IMR-90 (cell line): Measurements from ENCODE around the gene RXFP1. TPM values are rescaled to one million over a fixed set of nuclear protein-coding genes. Genes with fewer than 3 reads are reported as not detected.

ENCODE experiments used
- ATAC-seq: fragments of 200-7000 bp; cut with Tn5 transposase; 2 replicates; pipeline ENCODE4 v1.9.1; 2020; ENCODE audit warnings: low read depth, mild to moderate bottlenecking, moderate library complexity
- BruUV-seq: library from RNA; stranded (reverse); fragments of 400-500 nt; replicated peaks from 2 replicates; lab custom pipeline; 2021; lab: Mats Ljungman, UMichigan
- CTCF ChIA-PET: fragments of 300-600 bp; formaldehyde crosslinking; extraction: SDS; loops from one replicate; lab custom pipeline; 2021; ENCODE audit warnings: antibody characterized with exemption; lab: Yijun Ruan, JAX
- POLR2A ChIA-PET: fragments of 300-600 bp; sonication (Branson Sonifier 250); formaldehyde crosslinking; loops from one replicate; lab custom pipeline; 2022; ENCODE audit warnings: antibody characterized with exemption; ENCODE audit not compliant: unreplicated experiment; lab: Charles Lee
- DNase-seq: peaks from one replicate; pipeline ENCODE4 v3.0.0; 2013
- H2AFZ ChIP-seq: replicated peaks from 2 replicates; pipeline ENCODE3; 2013; ENCODE audit warnings: low read length, mild to moderate bottlenecking; ENCODE audit not compliant: poor library complexity
- H2AK5ac ChIP-seq: 2 replicates; pipeline ENCODE4 v1.6.1; 2013; ENCODE audit warnings: low read depth, low read length, inconsistent platforms
- H2AK9ac ChIP-seq: replicated peaks from 2 replicates; pipeline ENCODE3; 2013; ENCODE audit warnings: mild to moderate bottlenecking, low read depth, low read length, moderate library complexity; ENCODE audit not compliant: poor library complexity
- H2BK120ac ChIP-seq: 2 replicates; pipeline ENCODE4 v1.6.1; 2013; ENCODE audit warnings: low read depth, low read length, inconsistent platforms
- H2BK15ac ChIP-seq: 3 replicates; pipeline ENCODE4 v1.6.1; 2013; ENCODE audit warnings: low read depth, low read length, inconsistent platforms
- H2BK20ac ChIP-seq: 2 replicates; pipeline ENCODE4 v1.6.1; 2013; ENCODE audit warnings: low read depth, mild to moderate bottlenecking, inconsistent platforms, low read length, moderate library complexity
- H2BK5ac ChIP-seq: 2 replicates; pipeline ENCODE4 v1.6.1; 2013; ENCODE audit warnings: mild to moderate bottlenecking, low read depth, low read length, inconsistent platforms; ENCODE audit not compliant: poor library complexity, severe bottlenecking
- H3K14ac ChIP-seq: replicated peaks from 2 replicates; pipeline ENCODE4 v1.6.1; 2013; ENCODE audit warnings: low read depth, low read length, inconsistent platforms
- H3K18ac ChIP-seq: 2 replicates; pipeline ENCODE4 v1.6.1; 2013; ENCODE audit warnings: low read depth, low read length, control low read depth
- H3K23ac ChIP-seq: 2 replicates; pipeline ENCODE4 v1.6.1; 2013; ENCODE audit warnings: low read depth, low read length, inconsistent platforms
- H3K27ac ChIP-seq: 2 replicates; pipeline ENCODE4 v1.5.1; 2013; ENCODE audit warnings: mild to moderate bottlenecking, control low read depth, low read length; ENCODE audit not compliant: insufficient read depth
- H3K27me3 ChIP-seq: 2 replicates; pipeline ENCODE4 v1.6.1; 2013; ENCODE audit warnings: low read length; ENCODE audit not compliant: control insufficient read depth, insufficient read depth
- H3K36me3 ChIP-seq: 2 replicates; pipeline ENCODE4 v1.6.1; 2013; ENCODE audit warnings: low read length, mixed read lengths; ENCODE audit not compliant: control insufficient read depth, insufficient read depth
- H3K4ac ChIP-seq: 2 replicates; pipeline ENCODE4 v1.6.1; 2013; ENCODE audit warnings: low read depth, low read length, inconsistent platforms
- H3K4me1 ChIP-seq: 2 replicates; pipeline ENCODE4 v1.6.1; 2013; ENCODE audit warnings: low read length, mixed read lengths; ENCODE audit not compliant: control insufficient read depth, insufficient read depth
- H3K4me2 ChIP-seq: 2 replicates; pipeline ENCODE4 v1.6.1; 2013; ENCODE audit warnings: low read depth, mild to moderate bottlenecking, control low read depth, low read length, moderate library complexity
- H3K4me3 ChIP-seq: 2 replicates; pipeline ENCODE4 v1.5.1; 2013; ENCODE audit warnings: low read depth, mild to moderate bottlenecking, control low read depth, low read length, moderate library complexity; ENCODE audit not compliant: insufficient read depth
- H3K56ac ChIP-seq: 2 replicates; pipeline ENCODE4 v1.6.1; 2013; ENCODE audit warnings: low read length, inconsistent platforms; ENCODE audit not compliant: insufficient read depth; ENCODE audit errors: extremely low read depth
- H3K79me1 ChIP-seq, 2 experiments: 2 replicates each; pipeline ENCODE4 v1.6.1; 2013; ENCODE audit warnings: low read length in 2 of 2, inconsistent platforms in 1 of 2, low read depth in 1 of 2
- H3K9ac ChIP-seq: 2 replicates; pipeline ENCODE4 v1.6.1; 2013; ENCODE audit warnings: low read depth, low read length, control low read depth
- H3K9me1 ChIP-seq: 2 replicates; pipeline ENCODE4 v1.6.1; 2013; ENCODE audit warnings: low read length, inconsistent platforms; ENCODE audit not compliant: insufficient read depth
- H3K9me3 ChIP-seq: 2 replicates; pipeline ENCODE4 v1.6.1; 2013; ENCODE audit warnings: low read length; ENCODE audit not compliant: control insufficient read depth, insufficient read depth
- H4K20me1 ChIP-seq: 2 replicates; pipeline ENCODE4 v1.6.1; 2013; ENCODE audit warnings: low read length, inconsistent platforms; ENCODE audit not compliant: insufficient read depth
- H4K5ac ChIP-seq: 2 replicates; pipeline ENCODE4 v1.6.1; 2013; ENCODE audit warnings: mild to moderate bottlenecking, low read depth, low read length, control low read depth
- H4K8ac ChIP-seq, 2 experiments: 2 replicates each; pipeline ENCODE4 v1.6.1; 2013; ENCODE audit warnings: low read depth in 2 of 2, low read length in 2 of 2, control low read depth in 1 of 2, inconsistent platforms in 1 of 2
- H4K91ac ChIP-seq: 2 replicates; pipeline ENCODE4 v1.6.1; 2013; ENCODE audit warnings: low read depth, low read length, inconsistent platforms; ENCODE audit not compliant: insufficient read depth
- CEBPB ChIP-seq: IDR thresholded peaks from 2 replicates; pipeline ENCODE4 v1.6.1; 2012; ENCODE audit warnings: low read depth, low read length, improper control_type of control experiment
- ELK1 ChIP-seq: fragments of 150-350 bp; IDR thresholded peaks from 2 replicates; pipeline ENCODE4 v1.6.1; 2016; ENCODE audit warnings: low read depth, mild to moderate bottlenecking, low read length, moderate library complexity, borderline replicate concordance
- MAZ ChIP-seq: IDR thresholded peaks from 2 replicates; pipeline ENCODE4 v1.6.1; 2012; ENCODE audit warnings: low read depth, mild to moderate bottlenecking, low read length, improper control_type of control experiment, moderate library complexity, borderline replicate concordance
- NFE2L2 ChIP-seq: fragments of 150-350 bp; IDR thresholded peaks from 2 replicates; pipeline ENCODE4 v1.6.1; 2016; ENCODE audit warnings: low read depth, mild to moderate bottlenecking, low read length
- POLR2A ChIP-seq: IDR thresholded peaks from 2 replicates; pipeline ENCODE4 v1.6.1; 2012; ENCODE audit warnings: mild to moderate bottlenecking, low read depth, low read length
- RAD21 ChIP-seq: IDR thresholded peaks from 2 replicates; pipeline ENCODE4 v1.6.1; 2012; ENCODE audit warnings: low read length, improper control_type of control experiment
- RCOR1 ChIP-seq: IDR thresholded peaks from 2 replicates; pipeline ENCODE4 v1.6.1; 2012; ENCODE audit warnings: mild to moderate bottlenecking, low read length, improper control_type of control experiment; ENCODE audit not compliant: insufficient replicate concordance
- RFX5 ChIP-seq: IDR thresholded peaks from 2 replicates; pipeline ENCODE4 v1.8.0; 2012; ENCODE audit warnings: low read depth, mild to moderate bottlenecking, low read length, moderate library complexity
- SMC3 ChIP-seq: fragments of 150-350 bp; IDR thresholded peaks from 2 replicates; pipeline ENCODE4 v1.6.1; 2016; ENCODE audit warnings: low read depth, mild to moderate bottlenecking, antibody characterized with exemption, low read length, moderate library complexity
- whole genome bisulfite sequencing, 2 experiments: methylation state at CpG; one replicate each; pipeline versions ENCODE4 v1.1.5 to v1.1.7; 2013; ENCODE audit warnings: missing lambda C conversion rate in 2 of 2; ENCODE audit not compliant: insufficient read length in 1 of 2; ENCODE audit errors: extremely low coverage in 2 of 2; 5-methylcytosine and 5-hydroxymethylcytosine counted together
- dilution Hi-C: fragments of 300-500 bp; cut with HindIII; formaldehyde crosslinking; loops from one replicate; pipeline ENCODE4 v1.14.3; 2018; ENCODE audit warnings: low sequenced_read_pairs; ENCODE audit not compliant: unreplicated experiment
- in situ Hi-C: fragments of 300-500 bp; cut with MboI; formaldehyde crosslinking; loops from 3 replicates; pipeline ENCODE4 v1.14.3; 2019; ENCODE audit warnings: low sequenced_read_pairs, inconsistent platforms, mixed read lengths
- intact Hi-C: fragments of 100-400 bp; cut with micrococcal nuclease; formaldehyde crosslinking; loops from 2 replicates; pipeline ENCODE4 v1.10.0; 2022
- polyA plus RNA-seq, 3 experiments: library from polyadenylated mRNA; depleted of rRNA; stranded (reverse); fragments of >200 nt; gene quantifications; 2 replicates each; pipeline ENCODE4 v1.2.3, GENCODE V29; 2012; ENCODE audit warnings: low replicate concordance in 1 of 3
- total RNA-seq: library from RNA; depleted of rRNA; stranded (reverse); fragments of >200 nt; gene quantifications from 2 replicates; pipeline ENCODE4 v1.2.3, GENCODE V29; 2012
- TF ChIP-seq, protein P1 (sequence below): conservative IDR thresholded peaks from 2 replicates; pipeline ENCODE4 v1.5.1; 2012; ENCODE audit warnings: mild to moderate bottlenecking, low read depth, low read length, improper control_type of control experiment

RXFP1 gene
- total and polyA plus RNA-seq, 2 of the 4 experiments (the other 2 are of a cell fraction), result not detected

GRCh38 chr4:158590306-158590705, 68.6 kb downstream of the RXFP1 start:
- no peaks in the 10 kb centered on the region for H3K4me1 ChIP-seq
- POLR2A ChIA-PET, result no interaction called here

More at GRCh38 chr4:158590306-158590705, 68.6 kb downstream of the RXFP1 start:
- intact Hi-C loops (no loop called here), dilution Hi-C loops (no loop called here), in situ Hi-C loops (no loop called here)
- Histone ChIP-seq H3K4me2 (no peak overlapping the region), H3K18ac (no peak overlapping the region), H3K79me1 (no peaks in the 10 kb centered on the region), H3K27ac (no peak overlapping the region), H3K56ac (no peak overlapping the region), H4K8ac (no peak overlapping the region), H2AK9ac (no peak overlapping the region), H3K27me3 (no peaks in the 10 kb centered on the region; the same call in 1 of the 2 replicates), H4K91ac (no peak overlapping the region), H3K14ac (no peak overlapping the region), H2BK5ac (no peak overlapping the region), H3K9ac (no peak overlapping the region), H2BK120ac (no peak overlapping the region), H4K20me1 (no peaks in the 10 kb centered on the region), H3K36me3 (no peaks in the 10 kb centered on the region), H2BK15ac (no peak overlapping the region), H3K4ac (no peak overlapping the region), H3K9me3 (no peaks in the 10 kb centered on the region), H2AFZ (no peak overlapping the region), H2BK20ac (no peak overlapping the region), H2AK5ac (no peak overlapping the region), H4K5ac (no peak overlapping the region), H3K23ac (no peak overlapping the region), H3K9me1 (no peaks in the 10 kb centered on the region), H3K4me3 (no peak overlapping the region)
- no peak for DNase-seq
- no peak for TF ChIP-seq ELK1
- no peak for TF ChIP-seq RAD21
- TF ChIP-seq MAZ, result no peak
- TF ChIP-seq NFE2L2, result no peak
- no peak for TF ChIP-seq CEBPB
- no peak for TF ChIP-seq POLR2A
- no peak for TF ChIP-seq RFX5
- TF ChIP-seq, protein P1, sequence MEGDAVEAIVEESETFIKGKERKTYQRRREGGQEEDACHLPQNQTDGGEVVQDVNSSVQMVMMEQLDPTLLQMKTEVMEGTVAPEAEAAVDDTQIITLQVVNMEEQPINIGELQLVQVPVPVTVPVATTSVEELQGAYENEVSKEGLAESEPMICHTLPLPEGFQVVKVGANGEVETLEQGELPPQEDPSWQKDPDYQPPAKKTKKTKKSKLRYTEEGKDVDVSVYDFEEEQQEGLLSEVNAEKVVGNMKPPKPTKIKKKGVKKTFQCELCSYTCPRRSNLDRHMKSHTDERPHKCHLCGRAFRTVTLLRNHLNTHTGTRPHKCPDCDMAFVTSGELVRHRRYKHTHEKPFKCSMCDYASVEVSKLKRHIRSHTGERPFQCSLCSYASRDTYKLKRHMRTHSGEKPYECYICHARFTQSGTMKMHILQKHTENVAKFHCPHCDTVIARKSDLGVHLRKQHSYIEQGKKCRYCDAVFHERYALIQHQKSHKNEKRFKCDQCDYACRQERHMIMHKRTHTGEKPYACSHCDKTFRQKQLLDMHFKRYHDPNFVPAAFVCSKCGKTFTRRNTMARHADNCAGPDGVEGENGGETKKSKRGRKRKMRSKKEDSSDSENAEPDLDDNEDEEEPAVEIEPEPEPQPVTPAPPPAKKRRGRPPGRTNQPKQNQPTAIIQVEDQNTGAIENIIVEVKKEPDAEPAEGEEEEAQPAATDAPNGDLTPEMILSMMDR, result no peak
- TF ChIP-seq RCOR1, result no peak
- TF ChIP-seq SMC3, result no peak
- CTCF ChIA-PET, result interaction anchor here (1.1 to 1.2 kb wide), 2 partner anchors 75 to 335 kb away, joined by 3 read pairs; no protein-coding TSS in a partner anchor
- WGBS, 2 experiments, result 0% methylated on average over 1 of the region's 4 CpGs; no CpG with 5 or more reads in 1 of the 2 experiments
- ATAC-seq, result no peak
- no TSS peak for BruUV-seq
